ENCODE data around the gene ARHGDIG.

Gene ARHGDIG

GRCh38 chr16:281660-282255, 1.4 kb downstream of the ARHGDIG start:
- no peak for DNase-seq

DNA sequence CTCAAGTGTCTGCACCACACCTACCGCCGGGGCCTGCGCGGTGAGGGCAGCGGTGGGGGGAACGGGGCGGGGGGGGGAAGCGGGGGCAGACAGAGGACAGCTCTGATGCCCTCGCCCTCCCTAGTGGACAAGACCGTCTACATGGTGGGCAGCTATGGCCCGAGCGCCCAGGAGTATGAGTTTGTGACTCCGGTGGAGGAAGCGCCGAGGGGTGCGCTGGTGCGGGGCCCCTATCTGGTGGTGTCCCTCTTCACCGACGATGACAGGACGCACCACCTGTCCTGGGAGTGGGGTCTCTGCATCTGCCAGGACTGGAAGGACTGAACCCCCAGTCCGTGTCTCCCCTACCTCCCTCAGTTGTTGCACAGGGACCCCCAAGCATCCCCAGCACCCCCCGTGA, 2.1 kb downstream of the ARHGDIG start:
- no peak for DNase-seq

GRCh38 chr16:283033-283805, 2.8 kb downstream of the ARHGDIG start, which contains the start of gene PDIA2:
TSS of gene PDIA2 (plus strand) at chr16:283164. CDS start at chr16:283170, 6 bp downstream.
- no peak for DNase-seq

GRCh38 chr16:284204-285120, 4.1 kb downstream of the ARHGDIG start:
- no peak for DNase-seq

DNA sequence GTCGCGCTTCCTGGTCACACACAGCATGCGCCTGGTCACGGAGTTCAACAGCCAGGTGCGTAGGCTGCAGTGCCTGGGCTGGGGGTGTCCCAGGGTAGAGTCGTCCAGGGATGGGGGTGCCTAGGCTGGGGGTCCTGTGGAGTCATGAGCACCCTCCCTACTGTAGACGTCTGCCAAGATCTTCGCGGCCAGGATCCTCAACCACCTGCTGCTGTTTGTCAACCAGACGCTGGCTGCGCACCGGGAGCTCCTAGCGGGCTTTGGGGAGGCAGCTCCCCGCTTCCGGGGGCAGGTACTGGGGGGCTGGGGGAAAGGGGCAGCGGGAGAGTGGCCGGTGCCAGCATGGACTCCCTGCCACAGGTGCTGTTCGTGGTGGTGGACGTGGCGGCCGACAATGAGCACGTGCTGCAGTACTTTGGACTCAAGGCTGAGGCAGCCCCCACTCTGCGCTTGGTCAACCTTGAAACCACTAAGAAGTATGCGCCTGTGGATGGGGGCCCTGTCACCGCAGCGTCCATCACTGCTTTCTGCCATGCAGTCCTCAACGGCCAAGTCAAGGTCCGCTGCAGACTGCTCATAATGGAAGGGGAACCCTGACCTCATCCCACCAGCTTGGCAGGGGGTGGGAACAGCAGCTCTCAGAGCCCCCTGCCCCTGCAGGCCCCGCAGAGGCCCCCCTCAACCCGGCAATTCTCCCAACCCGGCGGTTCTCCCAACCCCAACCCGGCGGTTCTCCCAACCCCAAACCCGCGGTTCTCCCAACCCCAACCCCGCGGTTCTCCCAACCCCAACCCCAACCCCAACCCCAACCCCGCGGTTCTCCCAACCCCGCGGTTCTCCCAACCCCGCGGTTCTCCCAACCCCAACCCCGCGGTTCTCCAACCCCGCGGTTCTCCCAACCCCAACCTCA, 5.0 kb downstream of the ARHGDIG start:
- no peak for DNase-seq

DNA sequence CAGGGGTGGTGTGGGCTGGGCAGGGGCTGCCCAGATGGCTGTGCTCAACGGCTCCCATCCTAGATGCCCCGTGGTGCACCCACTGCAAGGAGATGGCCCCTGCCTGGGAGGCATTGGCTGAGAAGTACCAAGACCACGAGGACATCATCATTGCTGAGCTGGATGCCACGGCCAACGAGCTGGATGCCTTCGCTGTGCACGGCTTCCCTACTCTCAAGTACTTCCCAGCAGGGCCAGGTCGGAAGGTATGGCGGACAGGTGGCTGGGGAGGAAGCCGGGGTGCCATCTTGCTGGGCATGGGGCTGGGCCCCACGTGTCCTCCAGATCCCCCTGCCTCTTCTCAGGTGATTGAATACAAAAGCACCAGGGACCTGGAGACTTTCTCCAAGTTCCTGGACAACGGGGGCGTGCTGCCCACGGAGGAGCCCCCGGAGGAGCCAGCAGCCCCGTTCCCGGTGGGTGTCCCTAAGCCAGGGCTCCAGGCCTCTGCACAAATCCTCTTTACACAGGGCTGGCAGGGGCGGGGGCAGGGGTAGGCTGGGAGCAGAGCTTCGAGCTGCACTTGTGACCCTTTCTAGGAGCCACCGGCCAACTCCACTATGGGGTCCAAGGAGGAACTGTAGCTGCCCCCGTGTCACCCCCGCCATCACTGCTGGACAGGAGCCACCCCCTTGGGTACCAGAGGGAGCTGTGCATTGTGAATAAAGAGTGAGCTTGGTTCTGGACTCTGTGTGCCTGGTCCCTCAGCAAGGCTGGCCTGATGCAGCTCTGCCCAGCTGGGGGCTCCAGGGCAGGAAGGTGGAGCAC, 6.3 kb downstream of the ARHGDIG start:
- DNase-seq = no peak

GRCh38 chr16:287298-287811, 7.0 kb downstream of the ARHGDIG start:
- peak; percentile 45 for DNase-seq

DNA sequence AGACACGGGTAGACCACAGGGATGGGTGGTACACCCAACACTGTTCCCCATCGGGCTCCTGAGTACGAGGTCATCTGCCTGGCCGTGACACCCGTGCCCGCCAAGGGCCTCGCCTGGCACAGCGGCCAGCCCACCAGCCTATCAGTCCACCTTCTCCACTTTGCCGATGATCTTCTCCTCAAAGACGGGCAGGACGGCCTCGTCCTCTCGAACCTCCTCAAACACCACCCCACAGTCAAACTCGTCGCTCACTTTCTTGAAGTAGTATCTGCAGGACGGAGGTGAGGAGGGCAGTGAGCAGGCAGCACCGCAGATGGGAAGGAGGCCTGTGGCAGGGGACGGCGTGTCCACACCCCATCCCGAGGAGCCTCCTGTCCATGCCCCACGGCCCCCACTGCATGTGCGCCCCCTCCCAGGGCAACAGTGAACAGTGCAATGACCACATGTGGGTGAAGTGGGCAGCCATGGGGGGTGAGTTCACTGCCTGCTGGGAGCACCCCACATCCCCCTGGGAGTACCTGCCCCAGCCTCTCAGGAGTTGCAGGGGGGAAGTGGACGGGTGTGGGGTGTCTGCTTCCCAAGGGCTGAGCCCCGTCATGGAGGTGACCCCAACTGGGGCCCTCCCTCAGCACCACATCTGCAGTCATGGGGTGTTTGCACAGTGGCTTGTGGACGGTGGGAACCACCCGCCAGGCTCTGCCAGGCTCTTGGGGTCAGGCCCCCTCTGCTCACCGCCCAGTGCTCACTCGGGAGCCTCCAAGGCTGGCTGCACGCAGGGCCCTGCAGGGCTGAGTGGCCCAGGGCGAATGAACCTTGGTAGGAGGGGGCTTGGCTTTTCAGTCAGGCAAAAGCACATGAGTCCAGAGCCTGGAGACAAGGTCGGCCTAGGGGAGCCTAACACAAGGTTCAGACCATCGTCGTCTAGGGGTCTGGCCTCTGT, 7.9 kb downstream of the ARHGDIG start:
- no peak for DNase-seq

DNA sequence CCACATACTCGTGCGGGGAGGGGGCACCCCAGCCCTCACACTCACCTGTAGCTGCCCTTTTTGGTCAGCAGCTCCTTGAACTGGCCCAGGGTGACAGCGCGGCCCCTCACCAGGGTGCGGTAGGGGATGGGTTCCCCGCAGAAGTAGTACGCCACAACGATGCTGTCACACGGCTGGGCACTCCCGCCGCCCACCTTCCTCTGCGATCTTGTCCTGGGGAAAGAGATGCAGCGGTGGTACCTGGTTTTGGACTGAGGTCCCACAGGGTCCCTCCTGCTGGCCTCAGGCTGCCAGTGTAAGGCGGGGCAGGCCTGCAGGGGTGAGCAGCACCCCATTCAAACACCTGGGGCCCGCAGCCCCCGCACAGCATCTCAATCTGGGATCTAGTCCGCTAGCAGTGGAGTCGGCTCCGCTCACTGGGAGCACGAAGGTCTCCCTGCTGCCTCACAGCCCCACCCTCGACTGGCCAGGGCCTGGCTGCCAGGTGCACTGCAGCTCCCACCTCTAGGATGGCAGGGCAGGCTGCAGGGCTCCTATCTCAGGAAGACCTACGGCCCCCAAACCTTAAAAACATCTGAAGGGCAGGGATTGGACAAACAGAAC, 9.1 kb downstream of the ARHGDIG start:
- DNase-seq = no peak

- no peak for DNase-seq
These were observed 9.8 kb downstream of the ARHGDIG start for GRCh38 chr16:290015-290680.

DNA sequence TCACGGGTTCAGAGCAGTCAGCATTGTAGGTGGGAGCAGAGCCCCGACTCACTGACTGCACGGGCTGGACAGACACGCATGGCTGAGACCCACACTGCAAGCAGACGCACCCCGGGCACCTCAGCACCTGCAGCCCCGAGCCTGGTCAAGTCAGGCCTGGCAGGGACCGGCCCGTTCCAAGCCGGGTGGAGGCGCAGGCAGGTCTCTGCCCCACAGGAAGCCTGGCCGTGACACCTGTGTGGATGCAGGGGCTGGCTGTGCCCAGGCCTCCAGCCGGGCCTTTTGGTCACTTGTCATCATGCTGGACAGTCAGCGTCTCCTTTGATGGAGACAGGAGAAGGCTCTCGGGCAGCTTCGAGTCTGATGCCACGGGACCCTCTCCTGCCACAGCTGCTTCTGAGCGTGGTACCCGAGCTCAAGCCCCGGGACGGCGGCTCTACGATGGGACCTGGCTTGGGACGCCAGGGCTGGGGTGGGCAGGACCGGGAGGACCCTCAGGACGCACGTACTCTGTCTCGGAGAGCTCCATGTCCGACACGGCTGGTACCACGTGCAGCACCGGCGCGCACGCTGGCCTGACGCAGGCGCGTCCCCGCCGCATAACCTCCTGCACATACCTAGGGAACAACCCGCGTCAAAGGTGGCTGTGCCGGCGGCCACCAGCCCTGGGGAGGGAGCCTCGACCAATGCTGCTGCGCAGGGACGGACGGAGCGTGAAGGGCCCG, 10.5 kb downstream of the ARHGDIG start:
- DNase-seq = no peak

GRCh38 chr16:291539-291938, 11.1 kb downstream of the ARHGDIG start:
- no peak for DNase-seq

DNA sequence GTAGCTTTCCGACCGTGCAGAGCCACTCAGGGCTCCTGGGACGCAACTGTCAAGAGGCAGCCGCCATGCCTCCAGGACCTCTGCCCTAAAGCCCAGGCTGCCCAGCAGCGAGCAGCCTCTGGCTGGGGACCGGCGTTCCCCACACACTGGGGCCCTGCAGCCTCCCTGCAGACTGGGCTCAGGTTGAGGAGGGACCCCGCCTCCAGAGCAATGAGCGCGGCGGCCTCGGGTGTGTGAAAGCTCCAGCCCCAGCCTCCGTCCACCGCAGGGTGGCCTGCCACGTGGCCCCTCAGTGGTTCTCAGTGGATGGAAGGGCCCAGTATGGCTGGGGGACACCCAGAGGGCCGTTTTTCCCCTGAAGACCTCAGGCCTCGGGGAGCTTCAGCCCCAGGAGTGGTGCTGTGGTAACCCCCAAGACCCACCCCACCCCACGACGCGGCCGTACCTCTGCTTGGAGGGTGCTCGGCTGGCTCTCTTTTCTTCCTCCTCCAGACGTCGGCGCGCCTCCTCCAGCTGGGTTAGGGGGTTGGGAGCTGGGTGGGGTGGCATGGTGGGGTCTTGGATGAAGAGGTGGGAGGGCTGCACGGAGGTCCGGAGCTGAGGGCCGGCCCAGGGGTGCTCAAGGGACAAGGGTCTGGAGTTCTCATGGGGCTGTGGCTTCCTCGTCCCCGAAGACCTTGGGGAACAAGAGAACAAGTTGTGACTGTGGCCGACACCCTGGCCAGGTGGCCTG, 12.8 kb downstream of the ARHGDIG start:
- DNase-seq = no peak

GRCh38 chr16:296276-296675, 15.9 kb downstream of the ARHGDIG start:
- DNase-seq = no peak

GRCh38 chr16:296806-297510, 16.6 kb downstream of the ARHGDIG start:
- DNase-seq = no peak

- DNase-seq = no peak
These were observed 17.4 kb downstream of the ARHGDIG start for GRCh38 chr16:297832-298231.

DNA sequence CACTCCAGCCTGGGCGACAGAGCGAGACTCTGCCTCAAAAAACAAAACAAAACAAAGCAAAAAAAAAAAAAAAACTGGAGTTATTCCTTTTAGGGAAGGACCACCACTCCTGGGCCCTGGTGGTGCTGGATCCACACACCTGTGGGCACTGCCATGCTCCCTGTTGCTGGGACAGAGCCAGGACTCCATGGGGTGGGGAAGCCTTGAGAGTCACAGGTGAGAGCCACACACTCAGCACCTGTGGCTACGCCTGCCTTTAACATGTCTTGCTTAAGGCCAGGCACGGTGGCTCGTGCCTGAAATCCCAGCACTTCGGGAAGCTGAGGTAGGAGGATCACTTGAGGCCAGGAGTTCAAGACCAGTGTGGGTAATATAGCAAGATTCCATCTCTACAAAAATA, 20.8 kb downstream of the ARHGDIG start:
- no peak for DNase-seq

All from NCI-H2029 (cell line).